ENCODE results near the gene ALAS1.
A peak's percentile ranks its signal among the peaks of the same experiment; 100 is the strongest.

DNA sequence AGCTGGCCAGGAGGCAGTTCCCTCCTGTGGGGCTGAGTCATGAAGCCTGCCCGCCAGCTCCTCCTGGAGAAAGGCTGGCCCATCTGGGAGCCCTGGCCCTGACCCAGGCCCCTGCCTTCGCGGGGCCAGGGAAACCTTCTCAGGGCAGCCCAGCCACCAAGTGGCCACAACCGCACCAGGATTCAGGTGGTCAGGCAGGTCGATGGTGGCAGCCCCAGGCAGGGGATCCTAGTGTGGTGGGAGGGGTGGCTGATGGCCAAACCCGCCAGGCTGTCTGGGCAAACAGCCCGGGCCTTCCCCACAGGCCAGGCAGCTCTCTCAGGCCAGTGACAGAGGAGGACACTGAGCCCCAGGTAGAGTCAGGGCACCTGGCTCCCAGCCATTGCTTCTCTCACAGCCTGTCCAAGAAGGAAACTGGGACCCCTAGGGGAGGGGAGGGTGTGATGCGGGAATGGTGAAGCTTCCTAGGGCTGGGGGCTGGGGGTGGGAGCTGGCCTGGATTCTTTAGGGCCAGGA is 39.8 kb downstream of the ALAS1 start:
- TF ChIP-seq TCF7 (IDR thresholded peaks at IDR 0.05; ENCODE audit: borderline replicate concordance) = no peak
- TF ChIP-seq CHD1 (IDR thresholded peaks at IDR 0.05; ENCODE audit: low read length) = no peak
- TF ChIP-seq EZH2 (IDR thresholded peaks at IDR 0.05; ENCODE audit: borderline replicate concordance, low read depth, low read length) = no peak
- peak; percentile 42 for TF ChIP-seq ZFX (CRISPR knock-in tag; IDR thresholded peaks at IDR 0.05)
- no peak for TF ChIP-seq SIRT6 (IDR thresholded peaks at IDR 0.05; ENCODE audit: low read depth, low read length)
- TF ChIP-seq CTCF (IDR thresholded peaks at IDR 0.05 in 2 of 3, conservative IDR thresholded peaks at IDR 0.05 in 1 of 3; ENCODE audit: insufficient read depth in 2 of 3, low read depth in 1 of 3, low read length in 3 of 3) = no peak
- no peak for TF ChIP-seq MAFK (IDR thresholded peaks at IDR 0.05; ENCODE audit: low read length)
- no peak for TF ChIP-seq MYNN (IDR thresholded peaks at IDR 0.05)
- TF ChIP-seq MYNN (CRISPR knock-in tag; IDR thresholded peaks at IDR 0.05) = no peak
- TF ChIP-seq POLR2A (conservative IDR thresholded peaks at IDR 0.05) = no peak
- TF ChIP-seq STAT5B (CRISPR knock-in tag; IDR thresholded peaks at IDR 0.05) = no peak
- no peak for TF ChIP-seq HDAC2 (IDR thresholded peaks at IDR 0.05)

Measured in K562 (cell line).